ENCODE results near the gene FRK.

Gene FRK

DNA sequence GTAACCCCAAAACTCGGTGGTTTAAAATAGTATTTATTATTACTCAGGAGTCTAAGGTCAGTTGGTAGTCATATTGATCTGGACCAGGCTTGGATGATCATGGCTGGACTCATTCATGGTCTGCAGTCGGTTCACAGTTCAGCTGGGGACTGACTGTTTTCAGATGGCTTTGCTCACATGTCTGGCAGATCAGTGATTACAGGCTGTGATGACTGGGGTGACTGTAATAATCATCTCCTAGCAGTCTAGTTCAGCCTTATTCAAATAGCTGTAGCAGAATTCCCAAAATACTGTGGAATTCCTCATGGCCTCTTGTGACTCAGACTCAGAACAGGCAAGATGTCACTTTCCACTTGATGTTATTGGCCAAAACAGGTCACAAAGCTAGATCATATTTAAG, 23.6 kb upstream of the FRK start:
- no peak overlapping the region for H3K27ac Mint-ChIP-seq
- no peaks in the 10 kb centered on the region for H3K27me3 Mint-ChIP-seq (ENCODE audit: low read depth, poor library complexity)
- no peak for TF ChIP-seq CTCF (IDR thresholded peaks at IDR 0.05)
- no peaks in the 10 kb centered on the region for H3K9me3 Mint-ChIP-seq
- H3K4me3 Mint-ChIP-seq = no peak overlapping the region
- no peaks in the 10 kb centered on the region for H3K36me3 Mint-ChIP-seq (ENCODE audit: low read depth)
- H3K4me1 Mint-ChIP-seq = no peaks in the 10 kb centered on the region
- DNase-seq = no peak

- Mint-ChIP-seq H3K9me3 (no peaks in the 10 kb centered on the region), H3K36me3 (ENCODE audit: low read depth) (no peaks in the 10 kb centered on the region), H3K27me3 (ENCODE audit: low read depth, poor library complexity) (no peaks in the 10 kb centered on the region), H3K4me3 (no peak overlapping the region), H3K4me1 (no peaks in the 10 kb centered on the region), H3K27ac (no peak overlapping the region)
- no peak for DNase-seq
- TF ChIP-seq CTCF (IDR thresholded peaks at IDR 0.05) = no peak
Observed at GRCh38 chr6:116083052-116083451, 22.4 kb upstream of the FRK start.

- Mint-ChIP-seq H3K27me3 (ENCODE audit: low read depth, poor library complexity) (no peaks in the 10 kb centered on the region), H3K4me3 (no peak overlapping the region), H3K4me1 (no peaks in the 10 kb centered on the region), H3K36me3 (ENCODE audit: low read depth) (no peaks in the 10 kb centered on the region), H3K9me3 (no peaks in the 10 kb centered on the region), H3K27ac (no peak overlapping the region)
- no peak for TF ChIP-seq CTCF (IDR thresholded peaks at IDR 0.05)
- DNase-seq = no peak
Observed at GRCh38 chr6:116078945-116079344, 18.3 kb upstream of the FRK start.

DNA sequence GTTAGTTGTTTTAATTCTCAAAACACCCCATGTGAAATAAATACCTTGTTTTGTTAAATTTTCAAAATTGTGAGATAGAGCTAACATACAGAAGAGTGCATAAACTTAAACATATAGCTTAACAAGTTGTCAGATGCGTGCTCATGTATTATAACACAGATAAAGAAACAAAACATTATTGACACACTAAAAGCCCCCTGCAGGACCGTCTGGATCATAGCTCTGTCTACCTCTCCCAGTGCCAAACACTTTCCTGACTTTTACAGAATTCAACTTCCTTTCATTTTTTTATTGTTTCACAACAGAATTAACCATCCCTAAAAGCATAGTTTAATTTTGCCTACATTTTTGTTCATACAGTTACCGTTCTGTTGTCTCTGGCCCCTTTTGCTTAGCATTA, 17.8 kb upstream of the FRK start:
- Mint-ChIP-seq H3K36me3 (ENCODE audit: low read depth) (no peaks in the 10 kb centered on the region), H3K9me3 (no peaks in the 10 kb centered on the region), H3K4me3 (no peak overlapping the region), H3K4me1 (no peaks in the 10 kb centered on the region), H3K27me3 (ENCODE audit: low read depth, poor library complexity) (no peaks in the 10 kb centered on the region), H3K27ac (no peak overlapping the region)
- no peak for DNase-seq
- no peak for TF ChIP-seq CTCF (IDR thresholded peaks at IDR 0.05)

GRCh38 chr6:116074732-116075390, 14.2 kb upstream of the FRK start:
- Mint-ChIP-seq H3K27me3 (ENCODE audit: low read depth, poor library complexity) (no peaks in the 10 kb centered on the region), H3K27ac (no peak overlapping the region), H3K9me3 (no peaks in the 10 kb centered on the region), H3K36me3 (ENCODE audit: low read depth) (no peaks in the 10 kb centered on the region), H3K4me1 (no peaks in the 10 kb centered on the region), H3K4me3 (no peak overlapping the region)
- no peak for TF ChIP-seq CTCF (IDR thresholded peaks at IDR 0.05)
- DNase-seq = no peak

GRCh38 chr6:116073765-116074440, 13.2 kb upstream of the FRK start:
- Mint-ChIP-seq H3K4me1 (no peaks in the 10 kb centered on the region), H3K36me3 (ENCODE audit: low read depth) (no peaks in the 10 kb centered on the region), H3K4me3 (no peak overlapping the region), H3K9me3 (no peaks in the 10 kb centered on the region), H3K27ac (no peak overlapping the region), H3K27me3 (ENCODE audit: low read depth, poor library complexity) (no peaks in the 10 kb centered on the region)
- DNase-seq = no peak
- no peak for TF ChIP-seq CTCF (IDR thresholded peaks at IDR 0.05)

Measured in nephron progenitor cell (in vitro differentiated cells).